Tibial artery (tissue), 4 donors: ENCODE results near the gene RALB.

ENCODE experiments used
- DNase-seq, 2 donors: peaks; one replicate each; pipeline ENCODE4 v3.0.0-alpha.2; 2019
- H3K27ac ChIP-seq, 2 donors: fragments of 200-600 bp; sonication (generic) in 1 of 2; 1 replicate in 1 of 2; 2 replicates in 1 of 2; pipeline ENCODE4 v1.5.1; 2018 to 2019; ENCODE audit warnings: mild to moderate bottlenecking in 1 of 2
- H3K27me3 ChIP-seq, 2 donors: fragments of 200-600 bp; sonication (generic) in 1 of 2; one replicate each; pipeline versions ENCODE4 v1.5.1 to v1.6.0; 2016 to 2019
- H3K36me3 ChIP-seq, 3 donors: fragments of 200-600 bp; sonication (generic) in 2 of 3; one replicate each; pipeline ENCODE4 v1.5.1; 2016 to 2019; ENCODE audit warnings: mild to moderate bottlenecking in 2 of 3
- H3K4me1 ChIP-seq, 4 donors: fragments of 200-600 bp; sonication (generic) in 2 of 4; 1 replicate in 3 of 4; 2 replicates in 1 of 4; pipeline ENCODE4 v1.5.1; 2016 to 2019
- H3K4me3 ChIP-seq, 2 donors: fragments of 200-600 bp; sonication (generic) in 1 of 2; 1 replicate in 1 of 2; 2 replicates in 1 of 2; pipeline ENCODE4 v1.5.1; 2018 to 2019; ENCODE audit warnings: mild to moderate bottlenecking in 2 of 2
- H3K9me3 ChIP-seq, 3 donors: fragments of 200-600 bp; sonication (generic) in 1 of 3; one replicate each; pipeline ENCODE4 v1.5.1; 2016 to 2019
- intact Hi-C: fragments of 100-400 bp; cut with DNase I; formaldehyde crosslinking; loops from one replicate; pipeline ENCODE4 v1.15.0; 2023; ENCODE audit warnings: low total_unique reads
- TF ChIP-seq, protein P1 (sequence below), 2 experiments: fragments of 200-600 bp in 1 of 2; fragments of 450-650 bp in 1 of 2; IDR thresholded peaks; one replicate each; pipeline ENCODE4 v1.5.1; 2017 to 2019; ENCODE audit warnings: antibody characterized with exemption in 2 of 2, mild to moderate bottlenecking in 1 of 2, moderate library complexity in 1 of 2

Gene RALB

GRCh38 chr2:120290737-120291136 is 38.1 kb downstream of the RALB start:
- Histone ChIP-seq H3K4me3 (no peak overlapping the region), H3K27ac (no peak overlapping the region), H3K4me1 (no peaks in the 10 kb centered on the region), H3K9me3 (no peaks in the 10 kb centered on the region), H3K36me3 (peaks cover 28 to 49% (median 39%) of the 10 kb centered on the region in 3 donors), H3K27me3 (no peaks in the 10 kb centered on the region)
- TF ChIP-seq, protein P1, sequence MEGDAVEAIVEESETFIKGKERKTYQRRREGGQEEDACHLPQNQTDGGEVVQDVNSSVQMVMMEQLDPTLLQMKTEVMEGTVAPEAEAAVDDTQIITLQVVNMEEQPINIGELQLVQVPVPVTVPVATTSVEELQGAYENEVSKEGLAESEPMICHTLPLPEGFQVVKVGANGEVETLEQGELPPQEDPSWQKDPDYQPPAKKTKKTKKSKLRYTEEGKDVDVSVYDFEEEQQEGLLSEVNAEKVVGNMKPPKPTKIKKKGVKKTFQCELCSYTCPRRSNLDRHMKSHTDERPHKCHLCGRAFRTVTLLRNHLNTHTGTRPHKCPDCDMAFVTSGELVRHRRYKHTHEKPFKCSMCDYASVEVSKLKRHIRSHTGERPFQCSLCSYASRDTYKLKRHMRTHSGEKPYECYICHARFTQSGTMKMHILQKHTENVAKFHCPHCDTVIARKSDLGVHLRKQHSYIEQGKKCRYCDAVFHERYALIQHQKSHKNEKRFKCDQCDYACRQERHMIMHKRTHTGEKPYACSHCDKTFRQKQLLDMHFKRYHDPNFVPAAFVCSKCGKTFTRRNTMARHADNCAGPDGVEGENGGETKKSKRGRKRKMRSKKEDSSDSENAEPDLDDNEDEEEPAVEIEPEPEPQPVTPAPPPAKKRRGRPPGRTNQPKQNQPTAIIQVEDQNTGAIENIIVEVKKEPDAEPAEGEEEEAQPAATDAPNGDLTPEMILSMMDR (IDR thresholded peaks at IDR 0.05): no peak
- intact Hi-C loops: no loop called here
- DNase-seq: no peak

DNA sequence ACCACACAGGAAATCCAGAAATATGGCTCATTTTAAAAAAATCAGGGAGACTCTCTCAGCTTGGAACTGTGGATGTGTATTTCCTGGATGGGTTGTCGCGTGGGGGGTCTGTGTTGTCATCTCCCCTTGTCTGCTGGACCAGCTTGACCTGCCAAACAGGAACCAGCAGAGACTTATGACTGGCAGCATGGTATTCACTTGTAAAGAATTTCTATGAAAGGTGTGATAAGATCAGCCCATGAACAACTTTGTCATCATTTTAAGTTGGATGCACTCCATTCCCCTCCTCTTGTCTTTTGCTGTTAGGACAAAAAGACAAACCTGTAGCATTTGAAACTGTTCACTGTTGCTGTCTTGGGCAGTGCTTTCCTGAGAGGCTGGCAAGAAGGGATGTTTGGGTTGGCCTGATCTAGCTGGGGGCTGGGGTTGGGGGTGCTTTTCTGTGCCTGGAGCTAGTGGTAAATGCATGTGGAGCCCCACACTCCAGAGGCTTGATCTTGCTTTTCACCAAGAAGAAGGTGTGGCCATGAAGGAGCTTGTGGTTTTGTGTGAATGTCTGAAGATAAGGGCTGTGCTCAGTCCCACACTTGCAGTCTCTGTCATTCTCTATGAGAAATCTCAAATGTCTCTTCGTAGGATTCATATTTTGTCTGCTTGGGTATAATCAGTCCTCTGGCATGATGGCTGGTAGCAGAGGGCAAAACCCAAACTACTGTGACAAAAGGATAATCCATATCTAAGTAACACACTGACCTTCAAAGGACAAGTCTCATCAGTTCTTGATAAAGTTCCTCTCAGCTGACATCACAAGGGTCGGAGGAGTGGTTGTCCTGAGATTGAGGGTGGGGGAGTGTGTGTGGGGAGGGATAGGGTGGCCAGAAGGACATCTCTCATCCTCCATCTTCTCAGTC is 39.0 kb downstream of the RALB start:
- no peaks in the 10 kb centered on the region for H3K9me3 ChIP-seq
- no peak for DNase-seq
- H3K27ac ChIP-seq: no peak overlapping the region
- TF ChIP-seq, protein P1 (IDR thresholded peaks at IDR 0.05): no peak
- H3K36me3 ChIP-seq: peaks cover 35 to 58% (median 46%) of the 10 kb centered on the region in 3 donors
- no peak overlapping the region for H3K4me3 ChIP-seq
- H3K4me1 ChIP-seq: no peaks in the 10 kb centered on the region
- intact Hi-C loops: no loop called here
- no peaks in the 10 kb centered on the region for H3K27me3 ChIP-seq

GRCh38 chr2:120293096-120294007 is 40.7 kb downstream of the RALB start:
- intact Hi-C loops: no loop called here
- TF ChIP-seq, protein P1 (IDR thresholded peaks at IDR 0.05): no peak
- Histone ChIP-seq H3K4me1 (no peaks in the 10 kb centered on the region), H3K9me3 (no peaks in the 10 kb centered on the region), H3K27ac (no peak overlapping the region), H3K4me3 (no peak overlapping the region), H3K27me3 (no peaks in the 10 kb centered on the region), H3K36me3 (peaks cover 37 to 74% (median 62%) of the 10 kb centered on the region in 3 donors)
- no peak for DNase-seq

GRCh38 chr2:120294008-120294340 is 41.3 kb downstream of the RALB start:
- intact Hi-C loops: no loop called here
- Histone ChIP-seq H3K9me3 (no peaks in the 10 kb centered on the region), H3K4me3 (no peak overlapping the region), H3K36me3 (peaks cover 37 to 74% (median 62%) of the 10 kb centered on the region in 3 donors), H3K27ac (no peak overlapping the region), H3K4me1 (no peaks in the 10 kb centered on the region), H3K27me3 (no peaks in the 10 kb centered on the region)
- no peak for DNase-seq
- TF ChIP-seq, protein P1 (IDR thresholded peaks at IDR 0.05): no peak

DNA sequence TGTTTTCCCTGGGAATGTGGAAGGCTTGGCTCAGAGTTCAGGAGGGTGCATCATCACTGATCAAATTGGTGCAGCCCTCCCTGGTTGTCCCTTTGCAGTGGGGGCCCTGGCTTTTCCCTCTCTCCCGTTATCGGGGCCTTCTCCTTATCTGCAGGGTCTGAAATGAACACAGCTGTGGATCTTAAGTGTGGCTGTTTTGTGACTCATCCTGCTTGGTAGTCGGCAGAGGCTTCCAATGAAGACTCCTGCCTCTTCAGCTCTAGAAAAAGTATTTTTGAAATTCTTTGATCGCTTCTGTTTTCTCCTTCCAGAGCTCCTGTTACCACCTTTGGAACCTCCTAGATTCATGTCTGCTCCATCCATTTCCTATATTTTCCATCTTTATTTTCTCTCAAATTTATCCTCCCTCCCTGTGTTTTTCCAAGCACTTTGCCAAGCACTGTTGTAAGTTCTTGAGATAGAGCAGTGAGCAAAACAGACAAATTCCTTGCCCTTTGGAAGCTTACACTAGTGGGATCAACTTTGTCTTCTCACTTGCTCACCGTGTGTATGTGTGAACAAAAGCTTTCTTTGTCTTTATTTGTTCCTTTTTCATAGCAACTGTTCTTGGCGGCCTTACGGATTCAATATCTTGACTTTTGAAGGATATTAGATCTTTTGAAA is 45.7 kb downstream of the RALB start:
- intact Hi-C loops: no loop called here
- DNase-seq: no peak
- Histone ChIP-seq H3K27me3 (no peaks in the 10 kb centered on the region), H3K9me3 (no peaks in the 10 kb centered on the region), H3K27ac (no peak overlapping the region), H3K36me3 (peaks cover 33 to 72% (median 64%) of the 10 kb centered on the region in 3 donors), H3K4me1 (no peaks in the 10 kb centered on the region), H3K4me3 (no peak overlapping the region)
- TF ChIP-seq, protein P1 (IDR thresholded peaks at IDR 0.05): no peak
